ENCODE measurements around the gene SELENOV. TPM values are rescaled to one million over a fixed set of nuclear protein-coding genes. Genes with fewer than 3 reads are reported as not detected.

Gene SELENOV
- total and polyA plus RNA-seq, 2 donors = 0.19 TPM; not detected in 1

- H3K9me3 ChIP-seq (ENCODE audit: control insufficient read depth in 2 of 2, insufficient read depth in 1 of 2, low read length in 1 of 2) = no peaks in the 10 kb centered on the region
- peaks cover 0 to 2% of the 10 kb centered on the region in 2 donors for H3K36me3 ChIP-seq (ENCODE audit: control insufficient read depth in 2 of 2, insufficient read depth in 2 of 2, low read length in 1 of 2)
- WGBS = 84% methylated on average over 2 of the region's 2 CpGs
- no peak overlapping the region for H3K27ac ChIP-seq (ENCODE audit: low read depth in 1 of 2, low read length in 1 of 2)
- no peak for DNase-seq (ENCODE audit: low read depth in 6 of 9, low spot score in 9 of 9)
- peaks cover 0 to 3% of the 10 kb centered on the region in 2 donors for H3K27me3 ChIP-seq (ENCODE audit: control insufficient read depth in 2 of 2, insufficient read depth in 1 of 2, low read length in 1 of 2)
- no peaks in the 10 kb centered on the region for H3K4me1 ChIP-seq (ENCODE audit: control insufficient read depth in 2 of 2, insufficient read depth in 2 of 2, low read length in 2 of 2)
- H3K4me3 ChIP-seq (ENCODE audit: low read length in 2 of 2) = no peak overlapping the region
Observed at GRCh38 chr19:39542206-39542605, 27.3 kb downstream of the SELENOV start.

DNA sequence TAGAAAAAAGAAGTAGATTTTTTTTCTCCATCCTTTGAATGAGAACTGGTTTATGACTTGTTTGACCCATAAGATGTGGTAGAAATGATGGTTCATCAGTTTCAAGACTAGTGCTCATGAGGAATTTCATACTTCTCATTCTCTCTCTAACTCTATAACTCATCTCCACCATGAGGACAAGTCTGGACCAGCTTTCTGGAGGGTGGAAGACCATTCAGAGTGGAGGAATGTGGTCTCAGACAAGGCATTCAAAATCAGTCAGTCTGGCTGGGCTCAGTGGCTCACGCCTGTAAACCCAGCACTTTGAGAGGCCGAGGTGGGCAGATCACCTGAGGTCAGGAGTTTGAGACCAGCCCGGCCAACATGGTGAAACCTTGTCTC is 28.5 kb downstream of the SELENOV start:
- H3K9me3 ChIP-seq (ENCODE audit: control insufficient read depth in 2 of 2, insufficient read depth in 1 of 2, low read length in 1 of 2) = no peaks in the 10 kb centered on the region
- H3K27ac ChIP-seq (ENCODE audit: low read depth in 1 of 2, low read length in 1 of 2) = no peak overlapping the region
- no peaks in the 10 kb centered on the region for H3K4me1 ChIP-seq (ENCODE audit: control insufficient read depth in 2 of 2, insufficient read depth in 2 of 2, low read length in 2 of 2)
- no peaks in the 10 kb centered on the region for H3K36me3 ChIP-seq (ENCODE audit: control insufficient read depth in 2 of 2, insufficient read depth in 2 of 2, low read length in 1 of 2)
- DNase-seq (ENCODE audit: low read depth in 6 of 9, low spot score in 9 of 9) = no peak
- H3K4me3 ChIP-seq (ENCODE audit: low read length in 2 of 2) = no peak overlapping the region
- 94% methylated on average over 3 of the region's 3 CpGs for WGBS
- peaks cover 0 to 3% of the 10 kb centered on the region in 2 donors for H3K27me3 ChIP-seq (ENCODE audit: control insufficient read depth in 2 of 2, insufficient read depth in 1 of 2, low read length in 1 of 2)

DNA sequence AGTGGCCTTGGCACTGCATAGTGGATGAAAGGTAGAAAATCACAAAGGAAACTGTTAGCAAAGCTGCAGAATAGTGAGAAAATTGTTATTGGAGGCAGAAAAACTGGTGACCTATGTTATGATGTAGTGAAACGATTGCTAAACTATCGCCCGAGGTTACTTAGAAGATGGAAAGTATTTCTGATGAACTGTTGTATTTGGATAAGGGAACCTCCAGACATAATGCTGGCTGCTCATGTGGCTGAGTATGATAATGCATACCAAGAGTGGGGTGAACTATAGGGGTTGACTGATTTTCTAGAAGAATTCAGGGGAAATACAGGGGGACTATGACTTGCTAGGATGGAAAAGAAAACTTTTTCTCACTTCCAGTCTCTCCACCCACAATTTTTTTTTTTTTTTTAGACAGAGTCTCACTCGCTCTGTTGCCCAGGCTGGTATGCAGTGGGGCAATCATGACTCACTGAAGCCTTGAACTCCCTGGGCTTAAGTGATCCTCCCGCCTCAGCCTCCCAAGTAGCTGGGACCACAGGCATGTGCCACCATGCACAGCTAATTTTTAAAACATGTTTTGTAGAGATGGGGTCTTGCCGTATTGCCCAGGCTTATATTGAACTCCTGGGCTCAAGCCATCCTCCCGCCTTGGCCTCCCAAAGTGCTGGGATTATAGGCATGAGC is 29.4 kb downstream of the SELENOV start:
- WGBS = 97% methylated on average over 7 of the region's 7 CpGs
- Histone ChIP-seq H3K4me3 (ENCODE audit: low read length in 2 of 2) (no peak overlapping the region), H3K27ac (ENCODE audit: low read depth in 1 of 2, low read length in 1 of 2) (no peak overlapping the region), H3K36me3 (ENCODE audit: control insufficient read depth in 2 of 2, insufficient read depth in 2 of 2, low read length in 1 of 2) (no peaks in the 10 kb centered on the region), H3K9me3 (ENCODE audit: control insufficient read depth in 2 of 2, insufficient read depth in 1 of 2, low read length in 1 of 2) (no peaks in the 10 kb centered on the region), H3K4me1 (ENCODE audit: control insufficient read depth in 2 of 2, insufficient read depth in 2 of 2, low read length in 2 of 2) (no peaks in the 10 kb centered on the region), H3K27me3 (ENCODE audit: control insufficient read depth in 2 of 2, insufficient read depth in 1 of 2, low read length in 1 of 2) (peaks cover 0 to 3% of the 10 kb centered on the region in 2 donors)
- no peak for DNase-seq (ENCODE audit: low read depth in 6 of 9, low spot score in 9 of 9)

GRCh38 chr19:39544911-39545310 is 30.0 kb downstream of the SELENOV start:
- no peak for DNase-seq (ENCODE audit: low read depth in 6 of 9, low spot score in 9 of 9)
- 8% methylated on average over 1 of the region's 1 CpG for WGBS
- H3K4me1 ChIP-seq (ENCODE audit: control insufficient read depth in 2 of 2, insufficient read depth in 2 of 2, low read length in 2 of 2) = no peaks in the 10 kb centered on the region
- peaks cover 0 to 3% of the 10 kb centered on the region in 2 donors for H3K27me3 ChIP-seq (ENCODE audit: control insufficient read depth in 2 of 2, insufficient read depth in 1 of 2, low read length in 1 of 2)
- H3K36me3 ChIP-seq (ENCODE audit: control insufficient read depth in 2 of 2, insufficient read depth in 2 of 2, low read length in 1 of 2) = no peaks in the 10 kb centered on the region
- no peaks in the 10 kb centered on the region for H3K9me3 ChIP-seq (ENCODE audit: control insufficient read depth in 2 of 2, insufficient read depth in 1 of 2, low read length in 1 of 2)
- no peak overlapping the region for H3K27ac ChIP-seq (ENCODE audit: low read depth in 1 of 2, low read length in 1 of 2)
- H3K4me3 ChIP-seq (ENCODE audit: low read length in 2 of 2) = no peak overlapping the region

DNA sequence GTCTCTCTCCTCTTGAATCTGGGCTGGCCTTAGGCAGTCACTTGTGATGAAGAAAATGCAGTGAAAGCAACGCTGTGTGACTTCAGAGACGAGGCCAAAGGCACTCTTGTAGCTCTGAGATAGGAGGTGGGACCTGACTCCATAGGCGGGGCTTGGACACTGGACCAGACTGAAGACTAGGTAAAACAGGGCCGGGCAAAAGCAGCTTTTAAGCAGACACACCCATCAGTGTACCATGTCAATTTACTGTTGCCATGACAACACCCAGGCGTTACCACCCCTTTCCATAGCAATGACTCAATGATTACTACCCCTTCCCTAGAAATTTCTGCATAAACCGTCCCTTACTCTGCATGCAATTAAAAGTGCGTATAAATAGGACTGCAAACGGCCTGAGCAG is 31.7 kb downstream of the SELENOV start:
- 84% methylated on average over 8 of the region's 8 CpGs for WGBS
- H3K27me3 ChIP-seq (ENCODE audit: control insufficient read depth in 2 of 2, insufficient read depth in 1 of 2, low read length in 1 of 2) = peaks cover 0 to 5% of the 10 kb centered on the region in 2 donors
- DNase-seq (ENCODE audit: low read depth in 6 of 9, low spot score in 9 of 9) = no peak
- no peak overlapping the region for H3K27ac ChIP-seq (ENCODE audit: low read depth in 1 of 2, low read length in 1 of 2)
- no peaks in the 10 kb centered on the region for H3K9me3 ChIP-seq (ENCODE audit: control insufficient read depth in 2 of 2, insufficient read depth in 1 of 2, low read length in 1 of 2)
- no peaks in the 10 kb centered on the region for H3K4me1 ChIP-seq (ENCODE audit: control insufficient read depth in 2 of 2, insufficient read depth in 2 of 2, low read length in 2 of 2)
- no peaks in the 10 kb centered on the region for H3K36me3 ChIP-seq (ENCODE audit: control insufficient read depth in 2 of 2, insufficient read depth in 2 of 2, low read length in 1 of 2)
- H3K4me3 ChIP-seq (ENCODE audit: low read length in 2 of 2) = no peak overlapping the region

GRCh38 chr19:39550197-39550596 is 35.3 kb downstream of the SELENOV start:
- H3K27ac ChIP-seq (ENCODE audit: low read depth in 1 of 2, low read length in 1 of 2) = no peak overlapping the region
- H3K9me3 ChIP-seq (ENCODE audit: control insufficient read depth in 2 of 2, insufficient read depth in 1 of 2, low read length in 1 of 2) = no peaks in the 10 kb centered on the region
- WGBS = 95% methylated on average over 5 of the region's 5 CpGs
- peaks cover 0 to 14% of the 10 kb centered on the region in 2 donors for H3K27me3 ChIP-seq (ENCODE audit: control insufficient read depth in 2 of 2, insufficient read depth in 1 of 2, low read length in 1 of 2)
- H3K36me3 ChIP-seq (ENCODE audit: control insufficient read depth in 2 of 2, insufficient read depth in 2 of 2, low read length in 1 of 2) = no peaks in the 10 kb centered on the region
- no peaks in the 10 kb centered on the region for H3K4me1 ChIP-seq (ENCODE audit: control insufficient read depth in 2 of 2, insufficient read depth in 2 of 2, low read length in 2 of 2)
- no peak for DNase-seq (ENCODE audit: low read depth in 6 of 9, low spot score in 9 of 9)
- no peak overlapping the region for H3K4me3 ChIP-seq (ENCODE audit: low read length in 2 of 2)

DNA sequence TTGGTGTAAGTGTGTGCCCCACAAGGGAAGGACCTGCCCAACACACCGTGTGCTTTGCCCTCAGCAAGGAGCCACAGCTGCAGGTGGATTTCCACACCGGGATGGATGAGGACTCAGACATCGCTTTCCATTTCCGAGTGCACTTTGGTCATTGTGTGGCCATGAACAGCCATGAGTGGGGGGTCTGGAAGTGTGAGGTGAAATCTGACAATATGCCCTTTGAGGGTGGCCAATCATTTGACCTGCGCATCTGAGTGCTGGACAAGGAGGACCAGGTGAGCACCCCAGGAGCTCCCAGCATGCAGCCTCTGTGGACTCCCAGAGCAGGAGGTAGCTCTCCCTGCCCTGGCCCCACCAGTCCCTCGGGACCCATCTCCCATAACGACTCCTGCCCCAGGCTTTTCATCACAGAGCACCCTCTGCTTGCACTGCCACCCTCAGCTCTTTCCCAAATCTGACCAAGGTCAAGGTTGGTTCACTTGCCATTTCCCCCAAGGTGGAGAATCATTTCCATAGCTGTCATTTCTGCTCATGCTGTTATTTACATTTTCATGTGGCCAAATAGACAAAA is 38.2 kb downstream of the SELENOV start:
- H3K9me3 ChIP-seq (ENCODE audit: control insufficient read depth in 2 of 2, insufficient read depth in 1 of 2, low read length in 1 of 2) = no peaks in the 10 kb centered on the region
- DNase-seq (ENCODE audit: low read depth in 6 of 9, low spot score in 9 of 9) = no peak
- no peak overlapping the region for H3K4me3 ChIP-seq (ENCODE audit: low read length in 2 of 2)
- 87% methylated on average over 7 of the region's 7 CpGs for WGBS
- H3K36me3 ChIP-seq (ENCODE audit: control insufficient read depth in 2 of 2, insufficient read depth in 2 of 2, low read length in 1 of 2) = no peaks in the 10 kb centered on the region
- peaks cover 0 to 11% of the 10 kb centered on the region in 2 donors for H3K27me3 ChIP-seq (ENCODE audit: control insufficient read depth in 2 of 2, insufficient read depth in 1 of 2, low read length in 1 of 2)
- peaks cover 0 to 3% of the 10 kb centered on the region in 2 donors for H3K4me1 ChIP-seq (ENCODE audit: control insufficient read depth in 2 of 2, insufficient read depth in 2 of 2, low read length in 2 of 2)
- H3K27ac ChIP-seq (ENCODE audit: low read depth in 1 of 2, low read length in 1 of 2) = no peak overlapping the region

DNA sequence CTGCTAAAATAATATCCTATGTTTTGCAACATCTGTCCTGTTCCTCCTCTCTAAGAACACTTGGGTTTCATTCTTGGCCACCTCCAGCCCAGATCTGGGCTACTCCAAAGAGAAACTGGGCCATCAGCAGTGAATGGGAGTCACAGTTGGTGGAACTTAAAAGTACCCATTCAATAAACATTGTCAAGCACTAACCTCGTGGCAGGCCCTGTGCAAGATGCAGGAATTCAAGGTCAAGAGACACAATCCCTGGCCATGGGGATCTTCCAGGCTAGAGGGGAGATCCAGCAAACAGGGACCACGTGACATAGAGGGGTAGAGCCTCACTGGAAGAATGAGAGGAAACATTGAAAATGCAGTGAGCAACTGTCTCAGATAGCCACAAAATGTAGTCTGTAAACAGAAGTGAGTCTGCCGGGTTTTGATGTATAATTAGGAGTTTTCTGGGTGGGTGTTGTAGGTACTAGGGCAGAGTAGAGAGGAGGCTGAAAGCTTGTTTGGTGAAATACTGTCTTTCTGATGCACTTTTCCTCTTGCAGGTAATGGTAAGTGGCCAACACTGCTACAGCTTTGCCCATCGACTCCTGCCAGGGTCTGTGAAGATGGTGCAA is 39.9 kb downstream of the SELENOV start:
- Histone ChIP-seq H3K27ac (ENCODE audit: low read depth in 1 of 2, low read length in 1 of 2) (no peak overlapping the region), H3K27me3 (ENCODE audit: control insufficient read depth in 2 of 2, insufficient read depth in 1 of 2, low read length in 1 of 2) (peaks cover 0 to 11% of the 10 kb centered on the region in 2 donors), H3K4me1 (ENCODE audit: control insufficient read depth in 2 of 2, insufficient read depth in 2 of 2, low read length in 2 of 2) (peaks cover 0 to 8% of the 10 kb centered on the region in 2 donors), H3K36me3 (ENCODE audit: control insufficient read depth in 2 of 2, insufficient read depth in 2 of 2, low read length in 1 of 2) (no peaks in the 10 kb centered on the region), H3K4me3 (ENCODE audit: low read length in 2 of 2) (no peak overlapping the region), H3K9me3 (ENCODE audit: control insufficient read depth in 2 of 2, insufficient read depth in 1 of 2, low read length in 1 of 2) (no peaks in the 10 kb centered on the region)
- WGBS = 91% methylated on average over 4 of the region's 4 CpGs
- no peak for DNase-seq (ENCODE audit: low read depth in 6 of 9, low spot score in 9 of 9)

- Histone ChIP-seq H3K36me3 (ENCODE audit: control insufficient read depth in 2 of 2, insufficient read depth in 2 of 2, low read length in 1 of 2) (no peaks in the 10 kb centered on the region), H3K27me3 (ENCODE audit: control insufficient read depth in 2 of 2, insufficient read depth in 1 of 2, low read length in 1 of 2) (peaks cover 0 to 9% of the 10 kb centered on the region in 2 donors), H3K4me1 (ENCODE audit: control insufficient read depth in 2 of 2, insufficient read depth in 2 of 2, low read length in 2 of 2) (peaks cover 0 to 8% of the 10 kb centered on the region in 2 donors), H3K4me3 (ENCODE audit: low read length in 2 of 2) (no peak overlapping the region), H3K27ac (ENCODE audit: low read depth in 1 of 2, low read length in 1 of 2) (no peak overlapping the region), H3K9me3 (ENCODE audit: control insufficient read depth in 2 of 2, insufficient read depth in 1 of 2, low read length in 1 of 2) (no peaks in the 10 kb centered on the region)
- WGBS = 83% methylated on average over 1 of the region's 1 CpG
- DNase-seq (ENCODE audit: low read depth in 6 of 9, low spot score in 9 of 9) = no peak
Observed at GRCh38 chr19:39555883-39556282, 40.9 kb downstream of the SELENOV start.

Data from thymus (tissue), 11 donors.